ENCODE results near the gene SIGLEC9. TPM values are rescaled to one million over a fixed set of nuclear protein-coding genes. Genes with fewer than 3 reads are reported as not detected.

The SIGLEC9 gene
- total RNA-seq, 1 experiment from 2014 or later, result not detected

DNA sequence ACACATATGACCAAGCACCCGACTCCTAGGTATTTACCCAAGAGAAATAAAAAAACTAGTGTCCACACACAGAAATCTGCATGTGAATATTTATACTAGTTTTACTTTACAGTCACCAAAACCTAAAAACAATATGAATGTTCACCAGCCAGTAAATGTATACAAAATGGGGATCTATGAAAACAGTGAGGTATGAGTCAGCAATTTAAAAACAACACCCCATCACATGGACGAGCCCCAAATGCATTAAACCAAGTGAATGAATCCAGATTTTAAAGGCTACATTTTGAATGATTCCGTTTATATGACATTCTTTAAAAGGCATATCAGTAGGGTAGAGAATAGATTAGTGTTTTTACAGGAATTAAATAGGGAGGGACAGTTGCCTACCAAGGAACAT lies 39.5 kb downstream of the SIGLEC9 start:
- peaks cover 12% of the 10 kb centered on the region for H3K9me3 Mint-ChIP-seq
- H3K4me1 Mint-ChIP-seq, result peaks cover 7% of the 10 kb centered on the region; the same call in 1 of the 2 replicates
- H3K27me3 Mint-ChIP-seq (ENCODE audit: low read depth), result peaks cover 18% of the 10 kb centered on the region
- TF ChIP-seq TP53 (CRISPR knock-in tag; IDR thresholded peaks at IDR 0.05) (no peak), ETV6 (CRISPR knock-in tag; IDR thresholded peaks at IDR 0.05) (no peak), GRHL2 (CRISPR knock-in tag; IDR thresholded peaks at IDR 0.05; ENCODE audit: insufficient replicate concordance, severe bottlenecking) (no peak), ZBTB21 (CRISPR knock-in tag; IDR thresholded peaks at IDR 0.05; ENCODE audit: borderline replicate concordance) (no peak), SMAD4 (CRISPR knock-in tag; IDR thresholded peaks at IDR 0.05) (no peak), FOXK1 (CRISPR knock-in tag; IDR thresholded peaks at IDR 0.05) (no peak), MYBL2 (CRISPR knock-in tag; IDR thresholded peaks at IDR 0.05) (no peak), NFATC4 (CRISPR knock-in tag; IDR thresholded peaks at IDR 0.05) (no peak), SMAD3 (CRISPR knock-in tag; IDR thresholded peaks at IDR 0.05; ENCODE audit: borderline replicate concordance) (no peak), ZNF232 (CRISPR knock-in tag; IDR thresholded peaks at IDR 0.05) (no peak), FOXJ3 (CRISPR knock-in tag; IDR thresholded peaks at IDR 0.05; ENCODE audit: borderline replicate concordance) (no peak)
- TF ChIP-seq, protein P1, sequence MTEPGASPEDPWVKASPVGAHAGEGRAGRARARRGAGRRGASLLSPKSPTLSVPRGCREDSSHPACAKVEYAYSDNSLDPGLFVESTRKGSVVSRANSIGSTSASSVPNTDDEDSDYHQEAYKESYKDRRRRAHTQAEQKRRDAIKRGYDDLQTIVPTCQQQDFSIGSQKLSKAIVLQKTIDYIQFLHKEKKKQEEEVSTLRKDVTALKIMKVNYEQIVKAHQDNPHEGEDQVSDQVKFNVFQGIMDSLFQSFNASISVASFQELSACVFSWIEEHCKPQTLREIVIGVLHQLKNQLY (CRISPR knock-in tag; IDR thresholded peaks at IDR 0.05), result no peak
- TF ChIP-seq, protein P2, sequence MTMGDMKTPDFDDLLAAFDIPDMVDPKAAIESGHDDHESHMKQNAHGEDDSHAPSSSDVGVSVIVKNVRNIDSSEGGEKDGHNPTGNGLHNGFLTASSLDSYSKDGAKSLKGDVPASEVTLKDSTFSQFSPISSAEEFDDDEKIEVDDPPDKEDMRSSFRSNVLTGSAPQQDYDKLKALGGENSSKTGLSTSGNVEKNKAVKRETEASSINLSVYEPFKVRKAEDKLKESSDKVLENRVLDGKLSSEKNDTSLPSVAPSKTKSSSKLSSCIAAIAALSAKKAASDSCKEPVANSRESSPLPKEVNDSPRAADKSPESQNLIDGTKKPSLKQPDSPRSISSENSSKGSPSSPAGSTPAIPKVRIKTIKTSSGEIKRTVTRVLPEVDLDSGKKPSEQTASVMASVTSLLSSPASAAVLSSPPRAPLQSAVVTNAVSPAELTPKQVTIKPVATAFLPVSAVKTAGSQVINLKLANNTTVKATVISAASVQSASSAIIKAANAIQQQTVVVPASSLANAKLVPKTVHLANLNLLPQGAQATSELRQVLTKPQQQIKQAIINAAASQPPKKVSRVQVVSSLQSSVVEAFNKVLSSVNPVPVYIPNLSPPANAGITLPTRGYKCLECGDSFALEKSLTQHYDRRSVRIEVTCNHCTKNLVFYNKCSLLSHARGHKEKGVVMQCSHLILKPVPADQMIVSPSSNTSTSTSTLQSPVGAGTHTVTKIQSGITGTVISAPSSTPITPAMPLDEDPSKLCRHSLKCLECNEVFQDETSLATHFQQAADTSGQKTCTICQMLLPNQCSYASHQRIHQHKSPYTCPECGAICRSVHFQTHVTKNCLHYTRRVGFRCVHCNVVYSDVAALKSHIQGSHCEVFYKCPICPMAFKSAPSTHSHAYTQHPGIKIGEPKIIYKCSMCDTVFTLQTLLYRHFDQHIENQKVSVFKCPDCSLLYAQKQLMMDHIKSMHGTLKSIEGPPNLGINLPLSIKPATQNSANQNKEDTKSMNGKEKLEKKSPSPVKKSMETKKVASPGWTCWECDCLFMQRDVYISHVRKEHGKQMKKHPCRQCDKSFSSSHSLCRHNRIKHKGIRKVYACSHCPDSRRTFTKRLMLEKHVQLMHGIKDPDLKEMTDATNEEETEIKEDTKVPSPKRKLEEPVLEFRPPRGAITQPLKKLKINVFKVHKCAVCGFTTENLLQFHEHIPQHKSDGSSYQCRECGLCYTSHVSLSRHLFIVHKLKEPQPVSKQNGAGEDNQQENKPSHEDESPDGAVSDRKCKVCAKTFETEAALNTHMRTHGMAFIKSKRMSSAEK (CRISPR knock-in tag; IDR thresholded peaks at IDR 0.05; ENCODE audit: borderline replicate concordance), result no peak
- TF ChIP-seq, protein P3, sequence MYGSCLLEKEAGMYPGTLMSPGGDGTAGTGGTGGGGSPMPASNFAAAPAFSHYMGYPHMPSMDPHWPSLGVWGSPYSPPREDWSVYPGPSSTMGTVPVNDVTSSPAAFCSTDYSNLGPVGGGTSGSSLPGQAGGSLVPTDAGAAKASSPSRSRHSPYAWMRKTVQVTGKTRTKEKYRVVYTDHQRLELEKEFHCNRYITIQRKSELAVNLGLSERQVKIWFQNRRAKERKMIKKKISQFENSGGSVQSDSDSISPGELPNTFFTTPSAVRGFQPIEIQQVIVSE (CRISPR knock-in tag; IDR thresholded peaks at IDR 0.05; ENCODE audit: borderline replicate concordance), result no peak
- TF ChIP-seq, protein P4, sequence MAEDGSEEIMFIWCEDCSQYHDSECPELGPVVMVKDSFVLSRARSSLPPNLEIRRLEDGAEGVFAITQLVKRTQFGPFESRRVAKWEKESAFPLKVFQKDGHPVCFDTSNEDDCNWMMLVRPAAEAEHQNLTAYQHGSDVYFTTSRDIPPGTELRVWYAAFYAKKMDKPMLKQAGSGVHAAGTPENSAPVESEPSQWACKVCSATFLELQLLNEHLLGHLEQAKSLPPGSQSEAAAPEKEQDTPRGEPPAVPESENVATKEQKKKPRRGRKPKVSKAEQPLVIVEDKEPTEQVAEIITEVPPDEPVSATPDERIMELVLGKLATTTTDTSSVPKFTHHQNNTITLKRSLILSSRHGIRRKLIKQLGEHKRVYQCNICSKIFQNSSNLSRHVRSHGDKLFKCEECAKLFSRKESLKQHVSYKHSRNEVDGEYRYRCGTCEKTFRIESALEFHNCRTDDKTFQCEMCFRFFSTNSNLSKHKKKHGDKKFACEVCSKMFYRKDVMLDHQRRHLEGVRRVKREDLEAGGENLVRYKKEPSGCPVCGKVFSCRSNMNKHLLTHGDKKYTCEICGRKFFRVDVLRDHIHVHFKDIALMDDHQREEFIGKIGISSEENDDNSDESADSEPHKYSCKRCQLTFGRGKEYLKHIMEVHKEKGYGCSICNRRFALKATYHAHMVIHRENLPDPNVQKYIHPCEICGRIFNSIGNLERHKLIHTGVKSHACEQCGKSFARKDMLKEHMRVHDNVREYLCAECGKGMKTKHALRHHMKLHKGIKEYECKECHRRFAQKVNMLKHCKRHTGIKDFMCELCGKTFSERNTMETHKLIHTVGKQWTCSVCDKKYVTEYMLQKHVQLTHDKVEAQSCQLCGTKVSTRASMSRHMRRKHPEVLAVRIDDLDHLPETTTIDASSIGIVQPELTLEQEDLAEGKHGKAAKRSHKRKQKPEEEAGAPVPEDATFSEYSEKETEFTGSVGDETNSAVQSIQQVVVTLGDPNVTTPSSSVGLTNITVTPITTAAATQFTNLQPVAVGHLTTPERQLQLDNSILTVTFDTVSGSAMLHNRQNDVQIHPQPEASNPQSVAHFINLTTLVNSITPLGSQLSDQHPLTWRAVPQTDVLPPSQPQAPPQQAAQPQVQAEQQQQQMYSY (CRISPR knock-in tag; IDR thresholded peaks at IDR 0.05), result no peak
- TF ChIP-seq, protein P5, sequence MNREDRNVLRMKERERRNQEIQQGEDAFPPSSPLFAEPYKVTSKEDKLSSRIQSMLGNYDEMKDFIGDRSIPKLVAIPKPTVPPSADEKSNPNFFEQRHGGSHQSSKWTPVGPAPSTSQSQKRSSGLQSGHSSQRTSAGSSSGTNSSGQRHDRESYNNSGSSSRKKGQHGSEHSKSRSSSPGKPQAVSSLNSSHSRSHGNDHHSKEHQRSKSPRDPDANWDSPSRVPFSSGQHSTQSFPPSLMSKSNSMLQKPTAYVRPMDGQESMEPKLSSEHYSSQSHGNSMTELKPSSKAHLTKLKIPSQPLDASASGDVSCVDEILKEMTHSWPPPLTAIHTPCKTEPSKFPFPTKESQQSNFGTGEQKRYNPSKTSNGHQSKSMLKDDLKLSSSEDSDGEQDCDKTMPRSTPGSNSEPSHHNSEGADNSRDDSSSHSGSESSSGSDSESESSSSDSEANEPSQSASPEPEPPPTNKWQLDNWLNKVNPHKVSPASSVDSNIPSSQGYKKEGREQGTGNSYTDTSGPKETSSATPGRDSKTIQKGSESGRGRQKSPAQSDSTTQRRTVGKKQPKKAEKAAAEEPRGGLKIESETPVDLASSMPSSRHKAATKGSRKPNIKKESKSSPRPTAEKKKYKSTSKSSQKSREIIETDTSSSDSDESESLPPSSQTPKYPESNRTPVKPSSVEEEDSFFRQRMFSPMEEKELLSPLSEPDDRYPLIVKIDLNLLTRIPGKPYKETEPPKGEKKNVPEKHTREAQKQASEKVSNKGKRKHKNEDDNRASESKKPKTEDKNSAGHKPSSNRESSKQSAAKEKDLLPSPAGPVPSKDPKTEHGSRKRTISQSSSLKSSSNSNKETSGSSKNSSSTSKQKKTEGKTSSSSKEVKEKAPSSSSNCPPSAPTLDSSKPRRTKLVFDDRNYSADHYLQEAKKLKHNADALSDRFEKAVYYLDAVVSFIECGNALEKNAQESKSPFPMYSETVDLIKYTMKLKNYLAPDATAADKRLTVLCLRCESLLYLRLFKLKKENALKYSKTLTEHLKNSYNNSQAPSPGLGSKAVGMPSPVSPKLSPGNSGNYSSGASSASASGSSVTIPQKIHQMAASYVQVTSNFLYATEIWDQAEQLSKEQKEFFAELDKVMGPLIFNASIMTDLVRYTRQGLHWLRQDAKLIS (CRISPR knock-in tag; IDR thresholded peaks at IDR 0.05; ENCODE audit: borderline replicate concordance), result no peak
- ATAC-seq (no peak), DNase-seq (ENCODE audit: low spot score) (no peak)
- H3K4me3 Mint-ChIP-seq, result no peak overlapping the region
- POLR2A ChIA-PET, result no interaction called here
- CTCF ChIA-PET, result no interaction called here
- no peaks in the 10 kb centered on the region for H3K36me3 Mint-ChIP-seq
- no peak overlapping the region for H3K27ac Mint-ChIP-seq
